Hematopoietic multipotent progenitor cell treated with erythropoietin and hydrocortisone succinate and interleukin-3 and kit ligand, for 15 days (in vitro differentiated cells): ENCODE measurements around the gene MAGED4B.
"Not testable (repeated sequence)": the region's sequence is repeated elsewhere in the genome, so short reads cannot be mapped to it uniquely, and the experiment has no call there.

Source experiments
- DNase-seq: peaks from one replicate; pipeline ENCODE4 v3.0.0-alpha.2; 2015; ENCODE audit warnings: low spot score

Gene MAGED4B

GRCh38 chrX:52068666-52069640 is at the start of gene MAGED4B:
Gene MAGED4B, minus strand, starts transcription at chrX:52069183. Its CDS starts 1,011 bp downstream, at chrX:52068172.
- DNase-seq = not testable (repeated sequence)

- DNase-seq = no peak
These were observed 49.3 kb upstream of the MAGED4B start for GRCh38 chrX:52118262-52118661.

GRCh38 chrX:52082578-52082977 is 13.6 kb upstream of the MAGED4B start:
- DNase-seq = no peak

- no peak for DNase-seq
These were observed 9.1 kb upstream of the MAGED4B start for GRCh38 chrX:52078131-52078530.

- not testable (repeated sequence) for DNase-seq
These were observed 26.7 kb downstream of the MAGED4B start for GRCh38 chrX:52042288-52042687.

- no peak for DNase-seq
These were observed 34.8 kb downstream of the MAGED4B start for GRCh38 chrX:52034211-52034610.

GRCh38 chrX:52031371-52031770 is 37.6 kb downstream of the MAGED4B start:
- DNase-seq = no peak

- no peak for DNase-seq
These were observed 53.2 kb downstream of the MAGED4B start for GRCh38 chrX:52015794-52016193.
